Measurements from ENCODE around the gene OPA1. TPM values are rescaled to one million over a fixed set of nuclear protein-coding genes. Genes with fewer than 3 reads are reported as not detected.
A peak's percentile ranks its signal among the peaks of the same experiment; 100 is the strongest.

The OPA1 gene
- total and polyA plus RNA-seq, 2 of the 4 experiments (the other 2 are of a cell fraction) = 17.8 to 73.7 TPM

GRCh38 chr3:193686665-193687483 lies 93.9 kb downstream of the OPA1 start:
- Histone ChIP-seq H2BK15ac (ENCODE audit: low read depth, low read length) (no peak overlapping the region), H2BK5ac (ENCODE audit: low read depth, low read length, poor library complexity, severe bottlenecking) (no peak overlapping the region), H2AK5ac (ENCODE audit: low read depth, low read length) (no peak overlapping the region), H4K91ac (ENCODE audit: insufficient read depth, low read depth, low read length) (no peak overlapping the region), H3K18ac (ENCODE audit: low read depth, low read length) (no peak overlapping the region), H3K79me1 (ENCODE audit: low read depth in 1 of 2, low read length in 2 of 2) (peaks cover 0 to 7% of the 10 kb centered on the region in 2 experiments; a peak in 1 of 4 replicates), H3K56ac (ENCODE audit: extremely low read depth, insufficient read depth, low read length) (no peak overlapping the region), H2AFZ (replicated peaks; ENCODE audit: low read length, poor library complexity) (no peak overlapping the region), H3K23ac (ENCODE audit: low read depth, low read length) (no peak overlapping the region), H3K9ac (ENCODE audit: low read depth, low read length) (no peak overlapping the region), H3K4ac (ENCODE audit: low read depth, low read length) (no peak overlapping the region), H3K9me3 (ENCODE audit: control insufficient read depth, insufficient read depth, low read length) (no peaks in the 10 kb centered on the region), H2BK20ac (ENCODE audit: low read depth, low read length) (no peak overlapping the region), H2AK9ac (replicated peaks; ENCODE audit: low read depth, low read length, poor library complexity) (no peak overlapping the region), H3K27me3 (ENCODE audit: control insufficient read depth, insufficient read depth, low read length) (no peaks in the 10 kb centered on the region), H3K27ac (ENCODE audit: insufficient read depth, low read length) (no peak overlapping the region), H3K4me1 (ENCODE audit: control insufficient read depth, insufficient read depth, low read length) (no peaks in the 10 kb centered on the region), H2BK120ac (ENCODE audit: low read depth, low read length) (no peak overlapping the region), H3K9me1 (ENCODE audit: insufficient read depth, low read length) (peaks cover 2% of the 10 kb centered on the region; the same call in 1 of the 2 replicates), H4K5ac (ENCODE audit: low read depth, low read length) (no peak overlapping the region), H4K20me1 (ENCODE audit: insufficient read depth, low read length) (no peaks in the 10 kb centered on the region), H4K8ac (ENCODE audit: low read depth in 2 of 2, low read length in 2 of 2) (no peak overlapping the region), H3K4me3 (ENCODE audit: insufficient read depth, low read depth, low read length) (no peak overlapping the region), H3K4me2 (ENCODE audit: low read depth, low read length) (no peak overlapping the region), H3K14ac (replicated peaks; ENCODE audit: low read depth, low read length) (no peak overlapping the region), H3K36me3 (ENCODE audit: control insufficient read depth, insufficient read depth, low read length) (no peaks in the 10 kb centered on the region; the same call in 1 of the 2 replicates)
- DNase-seq (peak; percentile 39), ATAC-seq (ENCODE audit: low read depth) (peak; percentile 79)
- 0% methylated on average over 1 of the region's 4 CpGs; no CpG with 5 or more reads in 1 of the 2 experiments for WGBS, 2 experiments (ENCODE audit: extremely low coverage in 2 of 2, insufficient read length in 1 of 2)
- POLR2A ChIA-PET (ENCODE audit: unreplicated experiment) = no interaction called here
- dilution Hi-C loops (cut with HindIII; ENCODE audit: low sequenced_read_pairs, unreplicated experiment) (no loop called here), in situ Hi-C loops (cut with MboI; ENCODE audit: low sequenced_read_pairs) (no loop called here), intact Hi-C loops (cut with micrococcal nuclease) (no loop called here)
- no TSS peak for BruUV-seq (replicated peaks)
- no peak for TF ChIP-seq RCOR1 (IDR thresholded peaks at IDR 0.05; ENCODE audit: insufficient replicate concordance, low read length)
- TF ChIP-seq CTCF (conservative IDR thresholded peaks at IDR 0.05; ENCODE audit: low read depth, low read length) = no peak
- TF ChIP-seq ELK1 (IDR thresholded peaks at IDR 0.05; ENCODE audit: borderline replicate concordance, low read depth, low read length) = no peak
- TF ChIP-seq RFX5 (IDR thresholded peaks at IDR 0.05; ENCODE audit: low read depth, low read length) = no peak
- no peak for TF ChIP-seq MAFK (IDR thresholded peaks at IDR 0.05; ENCODE audit: low read depth, low read length)
- TF ChIP-seq CHD1 (IDR thresholded peaks at IDR 0.05; ENCODE audit: low read depth, low read length) = no peak
- no peak for TF ChIP-seq MXI1 (IDR thresholded peaks at IDR 0.05; ENCODE audit: borderline replicate concordance, low read depth, low read length)
- TF ChIP-seq POLR2A (IDR thresholded peaks at IDR 0.05; ENCODE audit: low read depth, low read length) = no peak
- no peak for TF ChIP-seq RAD21 (IDR thresholded peaks at IDR 0.05; ENCODE audit: low read length)
- TF ChIP-seq FOS (IDR thresholded peaks at IDR 0.05; ENCODE audit: low read depth, low read length) = no peak
- no peak for TF ChIP-seq MAZ (IDR thresholded peaks at IDR 0.05; ENCODE audit: borderline replicate concordance, low read depth, low read length)
- no peak for TF ChIP-seq CEBPB (IDR thresholded peaks at IDR 0.05; ENCODE audit: low read depth, low read length)
- no peak for TF ChIP-seq NFE2L2 (IDR thresholded peaks at IDR 0.05; ENCODE audit: low read depth, low read length)
- TF ChIP-seq SMC3 (IDR thresholded peaks at IDR 0.05; ENCODE audit: low read depth, low read length) = no peak
- TF ChIP-seq BHLHE40 (IDR thresholded peaks at IDR 0.05; ENCODE audit: low read depth, low read length) = no peak
- CTCF ChIA-PET = interaction anchor here (0.6 to 1.2 kb wide), 3 partner anchors 22 to 629 kb away, joined by 3 to 4 read pairs (median 3); no protein-coding TSS in a partner anchor
